ENCODE results near the gene OGT.
"Not testable (repeated sequence)": the region's sequence is repeated elsewhere in the genome, so short reads cannot be mapped to it uniquely, and the experiment has no call there.

OGT gene

DNA sequence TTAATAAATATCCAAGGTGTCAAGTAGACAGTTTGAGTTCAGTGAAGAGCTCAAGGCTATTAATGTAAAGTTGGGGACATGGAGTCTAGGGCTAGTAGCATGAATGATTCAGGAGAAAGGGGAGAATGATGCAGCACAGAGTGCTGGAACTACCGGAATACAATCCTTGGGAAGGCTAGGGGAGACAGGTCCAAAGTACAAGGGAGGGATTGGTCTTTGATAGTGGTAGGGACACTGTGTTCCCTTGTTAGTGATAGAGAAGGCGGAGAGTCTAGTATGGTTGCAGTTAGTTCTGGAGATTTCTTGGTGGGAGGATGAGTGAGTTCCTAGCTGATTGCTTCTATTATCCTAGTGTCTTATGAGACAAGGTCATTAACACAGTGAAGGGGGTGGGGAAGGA, 54.0 kb downstream of the OGT start:
- no peak for DNase-seq (ENCODE audit: low read depth)

DNA sequence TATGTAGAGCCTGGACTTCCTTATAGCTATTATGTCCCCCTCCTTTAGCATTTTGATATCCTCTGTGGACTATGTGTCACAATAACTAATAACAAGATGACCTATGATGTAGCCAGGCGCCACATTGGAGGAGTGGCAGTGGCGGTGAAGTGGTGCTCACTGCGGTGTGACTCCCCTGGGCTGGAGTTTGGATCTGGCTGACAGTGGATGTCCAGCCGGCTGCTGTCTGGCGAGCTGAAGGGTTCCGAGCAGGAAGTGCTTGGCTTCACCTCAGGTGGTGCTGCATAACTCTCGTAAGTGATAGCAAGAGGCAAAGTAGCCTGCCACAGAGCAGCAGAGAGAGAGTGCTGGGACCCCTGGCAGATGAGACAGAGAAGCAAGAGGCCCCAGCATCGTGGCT, 60.3 kb downstream of the OGT start:
- not testable (repeated sequence) for DNase-seq (ENCODE audit: low read depth)

DNA sequence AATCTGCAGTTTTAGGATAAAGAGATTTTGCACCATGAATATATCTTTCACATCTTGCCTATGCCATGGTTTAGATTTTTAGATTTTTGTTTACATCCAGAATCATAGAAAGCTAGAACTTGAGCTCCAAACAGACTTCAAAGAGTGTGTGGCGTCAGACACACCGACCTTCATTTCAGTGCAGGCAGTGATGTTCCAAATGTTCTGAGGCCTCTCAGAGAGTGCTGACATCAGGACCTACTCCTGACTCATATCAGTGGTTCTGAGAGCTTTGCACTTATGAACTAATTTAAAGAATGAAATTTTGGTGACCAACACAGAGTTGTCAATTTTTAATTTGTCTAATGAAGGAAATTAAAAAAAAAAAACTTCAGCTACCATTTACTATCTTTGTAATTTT, 67.1 kb downstream of the OGT start:
- no peak for DNase-seq (ENCODE audit: low read depth)

DNA sequence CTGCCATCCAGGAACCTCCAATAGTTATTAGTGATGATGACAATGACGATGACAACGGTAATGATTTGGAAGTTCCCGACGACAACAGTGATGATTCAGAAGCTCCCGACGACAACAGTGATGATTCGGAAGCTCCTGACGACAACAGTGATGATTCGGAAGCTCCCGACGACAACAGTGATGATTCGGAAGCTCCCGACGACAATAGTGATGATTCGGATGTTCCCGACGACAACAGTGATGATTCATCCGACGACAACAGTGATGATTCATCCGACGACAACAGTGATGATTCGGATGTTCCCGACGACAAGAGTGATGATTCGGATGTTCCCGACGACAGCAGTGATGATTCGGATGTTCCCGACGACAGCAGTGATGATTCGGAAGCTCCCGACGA, 70.7 kb downstream of the OGT start:
- DNase-seq (ENCODE audit: low read depth), result no peak

DNA sequence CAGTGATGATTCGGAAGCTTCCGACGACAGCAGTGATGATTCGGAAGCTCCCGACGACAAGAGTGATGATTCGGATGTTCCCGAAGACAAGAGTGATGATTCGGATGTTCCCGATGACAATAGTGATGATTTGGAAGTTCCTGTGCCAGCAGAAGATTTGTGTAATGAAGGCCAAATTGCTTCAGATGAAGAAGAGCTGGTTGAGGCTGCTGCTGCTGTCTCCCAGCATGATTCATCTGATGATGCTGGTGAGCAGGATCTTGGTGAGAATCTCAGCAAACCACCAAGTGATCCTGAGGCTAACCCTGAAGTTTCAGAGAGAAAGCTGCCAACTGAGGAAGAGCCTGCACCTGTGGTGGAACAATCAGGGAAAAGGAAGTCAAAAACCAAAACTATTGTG, 71.2 kb downstream of the OGT start:
- no peak for DNase-seq (ENCODE audit: low read depth)

DNA sequence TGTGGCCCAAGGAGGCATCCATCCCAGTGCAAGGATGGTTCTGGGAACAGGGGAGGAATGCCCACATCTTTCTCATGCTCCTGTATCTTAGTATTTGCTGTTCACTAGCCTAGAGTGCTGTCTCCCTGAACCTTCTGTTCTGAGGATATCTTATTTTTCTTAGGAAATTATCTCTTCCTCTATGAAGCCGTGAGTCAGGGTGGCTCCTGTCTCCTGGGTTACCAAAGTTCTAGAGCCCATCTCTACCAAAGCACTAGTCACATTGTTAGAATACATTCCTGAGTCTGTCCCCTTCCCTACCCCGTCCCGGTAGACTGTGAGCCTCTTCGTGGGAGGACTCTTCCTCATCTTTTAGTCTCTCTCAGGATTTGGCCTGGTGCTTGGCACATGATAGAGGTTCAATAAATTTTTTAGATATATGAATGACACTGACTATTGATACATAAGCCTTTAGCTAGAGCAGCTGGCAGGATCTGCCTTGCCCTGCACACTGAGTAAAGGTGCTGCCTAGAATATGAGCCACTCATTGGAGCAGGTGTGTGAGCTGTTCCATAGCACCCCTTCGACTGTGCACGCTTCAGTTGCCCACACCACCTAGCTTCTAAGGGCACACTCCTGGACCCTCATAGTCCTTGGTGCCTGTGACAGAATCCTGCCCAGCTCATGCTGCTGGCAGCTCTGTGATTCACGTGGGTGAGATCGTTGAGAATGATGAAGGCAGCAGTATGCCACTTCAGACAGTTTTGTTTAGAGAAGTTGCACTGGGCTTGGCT, 72.1 kb downstream of the OGT start:
- DNase-seq (ENCODE audit: low read depth), result no peak

DNA sequence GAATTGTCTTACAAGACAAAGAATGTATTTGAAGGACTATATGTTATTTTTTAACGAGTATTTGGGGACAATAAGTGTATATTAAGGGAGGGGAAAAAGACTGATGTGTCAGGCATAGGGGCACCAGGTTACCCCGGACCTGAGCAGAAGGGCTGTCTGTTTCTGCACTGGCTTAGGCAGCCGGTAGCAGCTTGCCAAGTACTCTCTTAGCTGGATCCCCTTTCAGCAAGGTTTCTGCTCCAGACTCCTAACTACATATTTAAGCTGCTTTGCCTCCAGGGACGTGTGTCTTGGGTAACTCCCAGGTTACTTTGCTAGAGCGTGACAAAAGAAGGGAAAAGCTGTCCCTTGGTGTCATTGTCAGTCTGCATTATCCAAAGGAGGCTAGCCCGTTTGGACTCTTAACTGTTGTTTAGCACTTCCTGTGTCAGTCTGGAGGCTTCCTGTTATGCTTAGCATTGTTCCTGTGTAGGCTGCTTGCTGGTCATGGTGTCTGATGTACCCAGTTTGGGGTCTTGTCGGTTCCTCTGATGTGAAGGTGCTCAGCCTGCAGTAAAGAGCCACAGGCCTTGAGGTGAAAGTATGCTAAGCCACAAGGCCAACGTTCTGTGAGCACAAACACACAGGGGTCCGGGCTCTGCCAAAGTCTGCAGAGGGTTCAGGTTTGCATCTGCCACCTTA, 73.8 kb downstream of the OGT start:
- DNase-seq (ENCODE audit: low read depth), result no peak

DNA sequence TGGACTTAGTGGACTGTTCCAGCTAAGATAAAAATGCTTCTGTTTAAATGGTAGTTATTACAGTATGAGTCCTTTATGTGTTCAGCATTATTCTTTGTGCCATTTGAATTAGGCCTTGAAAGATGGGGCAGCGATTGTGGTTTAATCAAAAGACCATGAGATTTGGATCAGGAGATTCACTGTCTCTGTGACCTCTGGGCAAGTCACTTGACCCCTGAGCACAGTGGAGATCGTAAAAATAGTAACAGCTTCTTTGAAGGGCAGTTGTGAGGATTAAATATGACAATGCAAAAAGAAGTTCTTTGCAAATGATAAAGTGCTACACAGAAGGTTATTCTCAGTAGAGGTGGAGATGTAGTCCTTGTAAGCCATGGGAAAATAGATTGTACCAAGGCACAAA, 74.6 kb downstream of the OGT start:
- no peak for DNase-seq (ENCODE audit: low read depth)

DNA sequence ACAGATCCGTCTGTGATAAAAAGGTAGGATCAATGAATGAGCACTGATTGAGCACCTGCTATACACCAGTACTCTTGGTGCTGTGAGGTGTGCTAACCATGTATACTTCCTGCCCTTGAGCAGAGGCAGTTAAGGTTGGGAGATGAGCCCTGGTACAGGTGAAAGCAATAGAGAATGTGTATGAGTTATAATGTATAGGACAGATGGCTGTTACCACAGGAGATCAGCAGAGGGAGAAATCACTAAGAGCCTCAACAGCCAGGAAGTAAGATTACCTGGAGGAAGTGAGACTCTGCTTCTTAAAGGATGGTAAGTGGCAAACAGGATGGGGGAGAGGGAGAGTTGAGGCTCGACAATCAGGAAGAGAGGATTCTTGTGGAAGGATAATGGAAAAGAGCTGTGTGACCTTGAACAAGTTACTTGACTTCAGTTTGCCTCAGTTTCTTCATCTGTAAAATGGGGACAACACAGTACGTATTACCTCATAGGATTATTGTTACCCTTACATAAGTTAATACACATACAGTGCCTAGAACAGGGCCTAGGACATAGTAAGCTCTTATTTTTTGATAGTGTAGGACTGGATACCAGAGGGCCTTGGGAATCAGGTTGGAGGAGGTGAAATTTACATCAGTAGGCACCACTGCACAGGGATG, 76.3 kb downstream of the OGT start:
- no peak for DNase-seq (ENCODE audit: low read depth)

DNA sequence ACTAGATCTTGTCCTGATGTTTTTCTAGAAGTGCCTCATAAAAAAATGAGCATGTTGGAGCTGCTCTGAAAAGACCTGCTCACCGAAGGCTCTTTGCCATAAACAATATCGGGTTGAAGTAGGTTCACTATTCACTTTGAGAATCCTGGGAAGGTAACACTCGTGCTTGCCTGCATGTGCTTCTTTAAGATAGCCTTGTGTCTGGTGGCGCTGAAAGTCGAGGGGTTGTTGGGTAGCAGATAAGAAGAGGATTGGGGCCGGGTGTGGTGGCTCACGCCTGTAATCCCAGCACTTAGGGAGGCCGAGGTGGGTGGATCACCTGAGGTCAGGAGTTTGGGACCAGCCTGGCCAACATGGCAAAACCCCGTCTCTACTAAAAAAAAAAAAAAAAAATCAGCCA, 78.8 kb downstream of the OGT start:
- not testable (repeated sequence) for DNase-seq (ENCODE audit: low read depth)

DNA sequence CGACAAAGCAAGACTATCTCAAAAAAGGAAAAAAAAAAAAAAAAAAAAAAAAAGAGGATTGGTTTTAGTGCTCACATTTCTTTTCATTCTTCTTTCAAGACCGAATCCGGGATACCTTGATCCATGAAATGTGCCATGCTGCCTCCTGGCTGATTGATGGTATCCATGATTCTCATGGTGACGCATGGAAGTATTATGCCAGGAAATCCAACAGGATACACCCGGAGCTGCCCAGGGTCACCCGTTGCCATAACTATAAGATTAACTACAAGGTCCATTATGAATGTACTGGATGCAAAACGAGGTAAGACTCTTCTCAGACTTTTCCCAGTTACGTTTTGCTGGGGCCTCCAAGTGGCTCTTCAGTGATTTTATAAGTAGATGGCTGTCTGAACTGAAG, 79.4 kb downstream of the OGT start:
- no peak for DNase-seq (ENCODE audit: low read depth)

DNA sequence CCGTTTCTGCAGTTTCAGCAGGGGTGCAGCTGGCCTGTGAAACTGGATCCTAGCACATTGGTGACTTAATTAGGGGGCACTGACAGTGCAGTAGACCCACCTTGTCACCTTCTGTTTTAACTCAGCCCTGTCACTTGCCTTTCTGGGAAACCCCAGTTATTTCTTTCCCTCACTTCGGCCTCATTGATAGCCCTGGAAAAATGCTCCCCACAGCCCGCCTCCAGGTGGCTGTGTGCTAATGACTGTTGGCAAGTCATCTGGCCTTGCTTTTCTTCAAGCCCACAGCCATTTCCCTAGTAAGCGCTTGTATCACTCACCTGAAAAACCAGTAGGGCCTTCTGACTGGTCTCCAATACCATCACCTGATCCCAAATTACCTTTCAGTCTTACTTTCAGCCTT, 82.2 kb downstream of the OGT start:
- DNase-seq (ENCODE audit: low read depth), result no peak

DNA sequence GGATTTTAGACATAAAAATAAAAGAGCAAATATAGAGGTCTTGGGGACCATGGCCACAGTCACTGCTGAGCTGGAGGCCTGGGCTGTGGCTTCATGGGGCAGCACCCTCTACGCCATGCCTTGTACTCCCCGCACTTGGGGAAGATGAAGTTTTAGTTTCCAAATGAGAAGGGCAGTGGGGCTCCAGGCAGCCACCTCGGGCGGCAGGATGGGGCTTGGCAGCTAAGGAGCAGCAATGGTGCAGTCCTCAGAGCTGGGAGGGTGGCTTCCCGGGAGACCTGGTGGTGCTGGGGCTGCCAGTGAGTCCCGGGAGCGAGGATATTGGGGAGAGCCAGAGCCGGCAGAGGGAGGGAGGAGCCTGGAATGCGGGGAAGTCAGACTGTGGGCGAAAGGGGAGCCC, 83.0 kb downstream of the OGT start:
- no peak for DNase-seq (ENCODE audit: low read depth)

DNA sequence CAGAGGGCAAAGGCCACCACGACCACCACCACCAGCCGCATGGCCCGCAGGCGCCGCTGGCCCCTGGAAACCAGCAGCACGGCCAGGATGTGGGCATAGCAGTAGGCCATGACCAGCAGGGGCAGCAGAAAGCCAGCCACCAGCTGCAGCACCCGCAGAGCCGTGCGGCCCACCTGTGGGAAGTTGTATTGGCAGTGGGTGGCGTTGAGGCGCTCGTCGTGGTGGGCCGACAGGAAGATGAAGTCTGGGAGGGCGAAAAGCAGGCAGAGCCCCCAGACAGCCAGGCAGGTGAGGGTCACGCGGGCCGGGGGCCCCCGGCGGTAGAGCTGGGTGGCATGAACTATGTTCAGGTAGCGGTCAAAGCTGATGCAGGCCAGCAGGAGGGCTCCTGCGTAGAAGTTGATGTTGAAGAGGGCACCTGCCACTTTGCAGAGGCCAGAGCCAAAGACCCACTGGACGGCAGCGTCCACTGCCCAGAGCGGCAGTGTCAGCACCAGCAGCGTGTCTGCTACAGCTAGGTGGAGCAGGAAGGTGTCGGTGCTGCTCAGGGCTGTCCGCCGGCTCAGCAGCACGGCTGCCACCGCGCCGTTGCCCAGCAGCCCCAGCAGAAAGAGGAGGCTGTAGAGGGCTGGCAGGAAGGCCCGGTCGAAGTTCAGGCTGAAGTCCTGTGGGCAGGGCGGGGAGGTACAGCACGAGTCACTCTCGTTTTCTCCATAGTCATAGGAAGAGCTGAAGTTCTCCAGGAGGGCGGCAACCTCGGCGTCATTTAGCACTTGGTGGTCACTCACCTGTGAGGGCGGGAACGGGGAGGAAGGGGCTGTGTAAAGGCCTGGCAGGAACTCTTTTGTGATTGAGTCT, 84.0 kb downstream of the OGT start:
- no peak for DNase-seq (ENCODE audit: low read depth)

DNA sequence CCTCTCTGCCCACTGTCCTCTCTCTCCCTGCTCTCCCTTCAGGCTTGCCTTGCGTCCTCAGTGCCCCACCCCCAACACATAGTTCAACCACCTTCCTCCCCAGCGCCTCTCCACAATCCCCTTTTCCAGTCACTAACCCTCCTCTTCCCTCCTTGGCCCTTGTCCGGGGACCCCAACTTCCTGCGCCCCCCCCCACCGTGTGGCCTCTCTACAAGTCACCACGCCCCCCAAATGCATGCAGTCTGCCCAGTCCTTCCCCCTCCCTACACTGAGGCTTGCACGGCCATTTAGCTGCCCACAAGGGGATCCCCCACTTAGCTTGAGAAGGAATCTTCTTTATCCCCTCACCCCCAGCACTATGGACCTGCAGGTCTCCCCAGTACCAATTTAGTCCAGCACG, 84.8 kb downstream of the OGT start:
- no peak for DNase-seq (ENCODE audit: low read depth)

DNA sequence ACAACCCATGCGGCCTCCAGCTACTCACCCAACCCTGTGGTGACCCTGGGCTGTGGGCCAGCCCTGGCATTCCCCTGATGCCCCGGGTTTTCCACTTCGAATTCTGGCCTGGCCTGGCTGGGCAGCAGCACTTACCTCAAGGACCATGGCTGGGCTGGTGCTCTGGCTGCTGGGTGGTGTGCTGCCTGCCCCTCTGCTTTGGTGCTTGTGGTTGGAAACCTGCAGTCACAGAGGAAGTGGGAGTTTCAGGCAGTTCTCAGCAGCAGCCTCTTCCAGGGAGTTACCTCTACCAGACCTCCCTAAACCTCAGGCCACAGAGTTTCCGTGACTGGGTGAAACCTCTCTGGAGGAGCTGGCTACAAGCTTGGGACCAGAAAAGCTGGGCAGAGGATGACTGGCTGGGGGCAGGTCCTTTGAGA, 85.4 kb downstream of the OGT start, which contains the start of gene CXCR3:
Gene CXCR3, minus strand, starts transcription at position 209 of the 419 bp plus-strand sequence. Its CDS starts 62 bp downstream, at position 147.
- DNase-seq (ENCODE audit: low read depth), result peak; percentile 54

DNA sequence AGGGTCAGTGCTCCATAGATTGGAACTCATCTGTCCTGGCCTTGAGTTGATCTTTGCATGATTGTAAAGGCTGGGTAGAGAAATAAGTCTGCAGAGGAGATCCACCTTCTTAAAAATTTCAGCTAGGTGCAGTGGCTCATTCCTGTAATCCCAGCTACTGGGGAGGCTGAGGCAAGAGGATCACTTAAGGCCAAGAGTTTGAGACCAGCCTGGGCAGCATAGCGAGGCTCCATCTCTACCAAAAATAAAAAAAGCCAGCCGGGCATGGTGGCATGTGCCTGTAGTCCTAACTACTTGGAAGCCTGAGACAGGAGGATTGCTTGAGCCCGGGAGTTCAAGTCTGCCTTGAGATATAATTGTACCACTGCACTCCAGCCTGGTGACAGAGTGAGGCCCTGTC, 85.9 kb downstream of the OGT start:
- DNase-seq (ENCODE audit: low read depth), result no peak

DNA sequence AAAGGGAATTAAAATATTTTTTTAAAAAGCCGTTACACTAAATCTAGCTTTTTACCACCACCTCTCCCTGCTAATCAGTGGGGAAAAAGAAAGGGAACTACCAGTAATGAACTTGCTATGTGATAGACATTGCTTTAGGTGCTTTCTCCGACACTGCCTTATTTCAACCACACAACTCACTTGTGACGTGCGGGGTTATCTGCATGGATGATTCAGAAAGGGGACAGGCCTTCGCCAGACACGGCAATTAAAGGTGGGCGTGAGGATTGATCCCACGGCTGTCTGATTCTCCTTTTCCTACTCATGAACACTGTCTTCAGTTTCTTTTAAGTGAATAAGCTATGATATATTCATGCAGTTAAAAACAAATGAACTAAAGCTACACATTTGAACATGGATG, 86.3 kb downstream of the OGT start:
- peak; percentile 48 for DNase-seq (ENCODE audit: low read depth)

DNA sequence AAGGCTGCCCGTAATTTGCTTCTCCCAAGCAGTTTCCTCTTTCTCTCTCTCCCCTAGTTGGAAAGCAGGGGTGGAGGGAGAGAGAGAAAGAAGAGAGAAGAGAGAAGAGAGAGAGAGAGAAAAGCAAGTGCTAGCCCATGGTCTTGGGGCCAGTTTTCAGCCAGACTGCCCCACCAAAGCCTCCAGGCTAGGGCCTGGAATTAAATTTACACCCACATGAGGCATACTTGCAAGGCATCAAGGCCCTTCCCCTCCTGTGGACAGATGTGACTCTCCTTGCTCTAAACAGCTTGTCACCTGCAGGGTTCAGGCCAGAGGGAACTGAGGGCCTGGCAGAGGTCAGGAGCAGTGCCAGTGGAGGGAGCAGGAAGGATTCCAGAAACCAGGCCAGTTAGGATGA, 87.1 kb downstream of the OGT start:
- DNase-seq (ENCODE audit: low read depth), result no peak

DNA sequence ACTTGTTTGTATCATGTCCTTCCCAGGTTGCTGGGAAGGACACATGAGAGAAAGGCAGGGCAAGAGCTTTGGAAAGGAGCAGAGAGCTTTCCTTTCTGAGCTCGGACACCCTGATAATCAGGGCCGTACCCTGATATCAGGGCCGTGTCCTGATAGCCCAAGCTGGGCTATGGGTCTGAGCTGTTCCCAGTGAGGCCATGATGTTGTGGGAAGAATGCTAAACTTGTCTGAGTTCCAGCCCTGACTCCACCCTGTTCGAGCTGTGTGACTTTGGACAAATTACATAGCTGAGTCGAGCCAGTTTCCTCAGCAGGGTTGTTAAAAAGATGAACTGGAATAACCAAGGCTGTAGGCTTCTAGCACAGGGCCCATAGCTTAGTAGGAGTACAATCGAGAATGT, 88.7 kb downstream of the OGT start:
- DNase-seq (ENCODE audit: low read depth), result no peak

DNA sequence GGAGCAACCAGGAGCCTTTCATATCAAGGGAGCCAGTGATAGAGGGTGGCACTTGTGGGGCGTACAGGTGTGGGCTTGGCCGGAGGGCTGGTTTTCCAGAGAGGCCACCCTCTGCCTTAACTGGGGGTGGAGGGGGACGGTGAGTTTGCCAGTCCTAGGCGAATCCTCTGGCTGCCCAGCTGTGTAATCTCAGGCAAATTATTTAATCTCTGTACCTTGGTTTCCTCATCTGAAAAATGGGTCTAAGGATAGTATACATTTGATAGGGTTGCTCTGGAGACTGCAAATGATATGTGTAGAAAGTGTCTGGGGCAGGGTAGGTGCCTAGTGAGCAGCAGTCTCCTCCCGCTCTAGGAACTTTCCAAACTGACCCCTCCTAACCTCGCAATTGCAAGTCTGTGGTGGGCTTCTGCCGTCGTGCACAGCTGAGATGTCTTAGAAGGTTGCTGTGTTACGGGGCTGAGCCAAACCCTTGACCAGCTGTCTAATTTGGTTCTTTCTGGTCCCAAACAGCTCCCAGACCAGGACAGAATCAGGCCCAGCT, 89.2 kb downstream of the OGT start:
- no peak for DNase-seq (ENCODE audit: low read depth)
